A549 (cell line): Measurements from ENCODE around the gene FAM221A.
A peak's percentile ranks its signal among the peaks of the same experiment; 100 is the strongest.

Experiments used
- CBX8 ChIP-seq: fragments of 200-600 bp; sonication (generic); IDR thresholded peaks from 2 replicates; pipeline ENCODE4 v1.6.1; 2016
- CTCF ChIP-seq: fragments of >200 bp; sonication (Bioruptor Twin); formaldehyde crosslinking; IDR thresholded peaks from 3 replicates; pipeline ENCODE4 v1.5.1; 2016
- ELK1 ChIP-seq: fragments of 150-350 bp; IDR thresholded peaks from 2 replicates; pipeline ENCODE4 v1.6.1; 2014; ENCODE audit warnings: low read depth, mild to moderate bottlenecking, low read length
- EP300 ChIP-seq, 2 experiments: fragments of >200 bp; sonication (Bioruptor Twin); formaldehyde crosslinking; IDR thresholded peaks; 2 replicates in 1 of 2; 3 replicates in 1 of 2; pipeline ENCODE4 v1.6.1; 2016 to 2017
- HDAC2 ChIP-seq: fragments of 200-600 bp; sonication (generic); IDR thresholded peaks from 2 replicates; pipeline ENCODE4 v1.6.1; 2016
- JUN ChIP-seq, 2 experiments: fragments of >200 bp; sonication (Bioruptor Twin); formaldehyde crosslinking; IDR thresholded peaks; 2 replicates in 1 of 2; 3 replicates in 1 of 2; pipeline ENCODE4 v1.6.1; 2016 to 2017
- KDM5A ChIP-seq: fragments of 200-600 bp; sonication (generic); IDR thresholded peaks from 2 replicates; pipeline ENCODE4 v1.6.1; 2016; ENCODE audit warnings: antibody characterized with exemption, mild to moderate bottlenecking
- MAFK ChIP-seq: fragments of 450-650 bp; IDR thresholded peaks from 2 replicates; pipeline ENCODE4 v1.6.1; 2014; ENCODE audit not compliant: partially characterized antibody
- MAX ChIP-seq: IDR thresholded peaks from 2 replicates; pipeline ENCODE4 v1.6.1; 2012
- MYC ChIP-seq: IDR thresholded peaks from 2 replicates; pipeline ENCODE4 v1.6.1; 2012; ENCODE audit warnings: mild to moderate bottlenecking, inconsistent platforms, low read length, improper control_type of control experiment, borderline replicate concordance
- POLR2A ChIP-seq: IDR thresholded peaks from 2 replicates; pipeline ENCODE4 v1.6.1; 2012; ENCODE audit warnings: mild to moderate bottlenecking, low read length
- REST ChIP-seq: fragments of 200-600 bp; sonication (generic); IDR thresholded peaks from 2 replicates; pipeline ENCODE4 v1.6.1; 2016; ENCODE audit warnings: antibody characterized with exemption, mild to moderate bottlenecking, moderate library complexity
- RNF2 ChIP-seq: fragments of 200-600 bp; sonication (generic); IDR thresholded peaks from 2 replicates; pipeline ENCODE4 v1.6.1; 2016; ENCODE audit warnings: low read depth, mild to moderate bottlenecking, antibody characterized with exemption, moderate library complexity, borderline replicate concordance
- SREBF2 ChIP-seq: fragments of 450-650 bp; IDR thresholded peaks from 2 replicates; pipeline ENCODE4 v1.6.1; 2014; ENCODE audit warnings: mild to moderate bottlenecking, moderate library complexity

DNA sequence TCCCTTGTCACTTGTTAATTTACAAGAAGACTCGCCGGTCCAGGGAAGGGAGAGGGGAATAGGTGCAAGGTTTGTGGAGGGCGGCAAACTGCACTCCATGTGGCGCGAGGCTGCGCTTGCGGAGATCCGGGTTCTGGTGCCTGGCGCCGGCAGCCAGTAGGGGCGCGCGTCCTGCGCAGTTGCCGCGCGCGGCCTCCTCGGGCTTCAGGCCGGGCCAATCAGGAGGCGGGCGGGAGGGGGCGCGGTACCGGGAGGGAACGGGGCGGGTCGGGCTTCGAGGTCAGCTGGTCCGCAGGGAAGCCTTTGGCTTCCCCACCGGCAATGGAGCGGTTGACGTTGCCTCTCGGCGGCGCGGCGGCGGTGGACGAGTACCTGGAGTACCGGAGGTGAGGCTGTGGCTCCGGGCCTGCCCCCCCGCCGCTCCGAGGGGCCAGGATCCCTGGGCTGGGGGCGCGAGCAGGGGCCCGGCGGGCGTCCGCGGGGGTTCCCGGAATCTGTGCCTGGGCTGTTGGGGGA lies at the start of gene FAM221A:
- TF ChIP-seq REST = no peak
- TF ChIP-seq SREBF2 = no peak
- TF ChIP-seq RNF2 = no peak
- no peak; a peak in 1 of 5 replicates for TF ChIP-seq JUN (IDR thresholded peaks at IDR 0.05)
- peak; percentile 62 for TF ChIP-seq CTCF
- TF ChIP-seq CBX8 = no peak
- TF ChIP-seq MYC = 0 out of 2 replicates have a peak, but pooled peaks have one; percentile 10
- TF ChIP-seq HDAC2 = no peak
- peak; percentile 99 for TF ChIP-seq MAX
- no peak for TF ChIP-seq POLR2A
- TF ChIP-seq KDM5A = no peak
- no peak for TF ChIP-seq EP300 (IDR thresholded peaks at IDR 0.05)
- TF ChIP-seq MAFK = no peak
- TF ChIP-seq ELK1 = no peak
